BLaER1 (cell line): ENCODE data around the gene CPSF2.

Experiments used
- H3K27ac ChIP-seq: shearing (Covaris generic); formaldehyde crosslinking; 2 replicates; pipeline ENCODE4 v1.8.1; 2022
- H3K27me3 ChIP-seq: shearing (Covaris generic); formaldehyde crosslinking; 2 replicates; pipeline ENCODE4 v1.8.1; 2022
- H3K36me3 ChIP-seq: shearing (Covaris generic); formaldehyde crosslinking; 2 replicates; pipeline ENCODE4 v1.8.1; 2022
- H3K4me1 ChIP-seq: shearing (Covaris generic); formaldehyde crosslinking; 2 replicates; pipeline ENCODE4 v1.8.1; 2022
- H3K4me2 ChIP-seq: shearing (Covaris generic); formaldehyde crosslinking; 2 replicates; pipeline ENCODE4 v1.8.1; 2022
- H3K4me3 ChIP-seq: shearing (Covaris generic); formaldehyde crosslinking; 2 replicates; pipeline ENCODE4 v1.8.1; 2022
- H3K9ac ChIP-seq: shearing (Covaris generic); formaldehyde crosslinking; 2 replicates; pipeline ENCODE4 v1.8.1; 2022
- H3K9me3 ChIP-seq: shearing (Covaris generic); formaldehyde crosslinking; 2 replicates; pipeline ENCODE4 v1.8.1; 2022
- H4K20me1 ChIP-seq: shearing (Covaris generic); formaldehyde crosslinking; 2 replicates; pipeline ENCODE4 v1.8.1; 2022
- Cebpa-rat ChIP-seq: shearing (Covaris generic); IDR thresholded peaks from 2 replicates; pipeline ENCODE4 v1.8.1; 2022

Gene CPSF2

DNA sequence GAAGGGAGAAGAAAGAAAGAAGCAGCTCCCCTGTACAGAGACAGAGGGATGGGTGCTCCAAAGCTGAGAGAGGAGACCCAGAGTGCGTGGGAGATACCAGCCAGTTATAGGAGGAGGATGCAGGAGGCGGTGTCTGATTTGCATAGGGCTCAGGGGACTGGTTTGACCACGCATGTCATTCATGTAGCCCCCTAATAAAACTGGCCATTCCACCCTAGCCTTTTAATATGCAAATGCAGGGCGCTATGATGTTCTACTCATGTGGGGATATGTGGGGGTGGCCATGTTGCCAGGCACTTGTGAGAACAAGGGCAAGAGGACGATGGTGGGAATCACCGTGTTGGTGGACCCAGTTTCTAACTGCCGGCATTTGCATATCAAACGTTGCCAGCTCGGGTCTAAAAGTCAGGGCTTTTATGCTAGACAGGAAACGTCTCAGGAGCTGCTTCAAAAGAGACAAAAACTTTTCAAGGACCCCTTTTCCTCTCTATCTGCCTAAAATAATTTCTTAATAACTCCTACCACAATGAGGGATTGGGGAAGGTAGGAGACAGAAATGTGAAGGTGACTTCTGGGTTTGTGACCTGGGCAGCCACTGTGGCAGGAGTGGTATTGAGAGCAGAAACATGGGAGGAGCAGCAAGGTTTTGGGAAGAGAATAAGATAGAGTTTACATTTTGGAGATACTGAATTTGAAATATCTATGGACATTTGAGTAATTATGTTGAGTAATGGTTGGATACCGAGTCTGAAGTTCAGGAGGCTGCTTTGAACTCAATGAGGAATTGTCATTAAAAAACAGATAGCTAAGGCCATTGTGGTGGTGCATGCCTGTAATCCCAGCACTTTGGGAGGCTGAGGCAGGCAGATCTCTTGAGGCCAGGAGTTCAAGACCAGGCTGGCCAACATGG lies 13.2 kb upstream of the CPSF2 start:
- peak overlapping the region; percentile 14; the same call in 1 of the 2 replicates for H3K4me2 ChIP-seq
- no peak overlapping the region for H3K4me3 ChIP-seq
- H3K27ac ChIP-seq, result no peak overlapping the region

DNA sequence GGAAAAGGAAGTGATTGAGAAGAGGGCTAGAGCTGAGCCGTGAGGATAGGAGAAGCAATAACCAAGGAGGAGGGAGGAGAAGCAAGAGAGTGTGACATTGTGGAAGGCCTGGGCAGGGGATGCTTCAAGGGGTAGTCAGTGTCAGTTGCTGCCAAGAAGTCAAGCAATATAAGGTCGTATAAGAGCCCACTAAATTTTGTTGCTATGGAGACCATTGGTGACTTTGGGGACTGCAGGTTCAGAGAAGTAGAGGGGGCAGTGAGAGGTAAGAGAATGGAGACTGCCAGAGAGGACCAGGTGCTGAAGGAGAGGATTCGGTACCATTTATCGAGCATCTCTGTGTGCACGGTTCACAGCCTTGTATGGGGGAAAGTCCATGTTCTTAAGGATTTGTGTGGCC lies 12.3 kb upstream of the CPSF2 start:
- H3K27ac ChIP-seq, result no peak overlapping the region
- TF ChIP-seq Cebpa-rat, result no peak
- 0 out of 2 replicates have a peak, but pooled peaks cover under 1% of the 10 kb centered on the region for H3K36me3 ChIP-seq
- no peaks in the 10 kb centered on the region for H3K27me3 ChIP-seq
- H4K20me1 ChIP-seq, result peaks cover 15% of the 10 kb centered on the region
- no peak overlapping the region for H3K4me3 ChIP-seq
- H3K9me3 ChIP-seq, result no peaks in the 10 kb centered on the region
- peaks cover 23% of the 10 kb centered on the region for H3K4me1 ChIP-seq
- H3K9ac ChIP-seq, result no peak overlapping the region
- H3K4me2 ChIP-seq, result no peak overlapping the region

More for the DNA sequence above, 13.2 kb upstream of the CPSF2 start:
- Histone ChIP-seq H4K20me1 (peaks cover 24% of the 10 kb centered on the region), H3K4me1 (peaks cover 32% of the 10 kb centered on the region), H3K9ac (no peak overlapping the region), H3K36me3 (0 out of 2 replicates have a peak, but pooled peaks cover 2% of the 10 kb centered on the region), H3K27me3 (no peaks in the 10 kb centered on the region), H3K9me3 (no peaks in the 10 kb centered on the region)
- TF ChIP-seq Cebpa-rat, result no peak

DNA sequence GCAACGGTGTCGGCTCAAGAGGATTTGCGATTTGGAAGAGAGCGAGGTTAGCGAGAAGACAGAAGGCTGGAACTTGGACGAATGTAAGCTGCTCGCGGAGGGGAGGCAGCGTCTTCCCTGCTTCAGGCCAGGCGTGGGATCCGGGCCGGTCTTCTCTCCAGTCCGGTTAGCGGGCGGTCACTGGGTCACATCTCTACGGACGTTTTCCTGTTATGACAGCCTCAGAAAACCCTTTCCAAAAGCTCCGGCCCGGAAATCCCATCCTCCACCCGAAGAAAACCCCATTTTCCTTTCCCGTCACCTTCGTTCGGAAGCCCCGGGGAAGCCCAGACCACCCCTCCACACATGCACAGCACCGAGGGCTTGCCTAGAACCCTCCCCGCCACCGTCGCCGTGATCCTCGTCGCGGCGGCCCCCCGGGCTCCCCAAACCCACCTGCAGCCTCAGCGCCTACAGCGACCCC lies 531 bp upstream of the CPSF2 start:
- H3K9ac ChIP-seq, result peak overlapping the region; percentile 99
- H3K4me1 ChIP-seq, result peaks cover 56% of the 10 kb centered on the region
- peak overlapping the region; percentile 94 for H3K4me3 ChIP-seq
- peak overlapping the region; percentile 89 for H3K4me2 ChIP-seq
- H3K27me3 ChIP-seq, result no peaks in the 10 kb centered on the region
- TF ChIP-seq Cebpa-rat, result no peak
- no peaks in the 10 kb centered on the region for H3K9me3 ChIP-seq
- H4K20me1 ChIP-seq, result no peaks in the 10 kb centered on the region
- H3K27ac ChIP-seq, result peak overlapping the region; percentile 99
- peaks cover 35% of the 10 kb centered on the region; the same call in 1 of the 2 replicates for H3K36me3 ChIP-seq

DNA sequence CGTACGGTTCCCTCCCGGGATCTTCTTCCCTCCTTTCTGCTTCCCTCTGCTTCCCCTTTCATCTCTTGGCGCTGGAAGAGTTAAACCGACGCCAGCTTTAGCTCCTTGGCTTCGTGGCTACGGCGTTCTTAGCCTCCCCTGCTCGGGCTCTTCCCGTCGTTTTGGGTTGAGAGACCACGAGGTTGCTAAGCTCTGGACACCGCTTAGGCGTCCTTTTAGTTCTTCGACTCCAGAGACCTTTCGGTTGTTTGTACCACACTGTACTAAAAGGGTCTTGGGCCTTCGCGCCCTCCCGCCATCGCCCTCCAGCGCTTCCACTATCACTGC lies 545 bp downstream of the CPSF2 start:
- peak overlapping the region; percentile 99 for H3K27ac ChIP-seq
- H3K4me2 ChIP-seq, result peak overlapping the region; percentile 89
- peaks cover 49% of the 10 kb centered on the region for H3K4me1 ChIP-seq
- peak overlapping the region; percentile 94 for H3K4me3 ChIP-seq
- no peaks in the 10 kb centered on the region for H3K9me3 ChIP-seq
- H4K20me1 ChIP-seq, result no peaks in the 10 kb centered on the region
- no peaks in the 10 kb centered on the region for H3K27me3 ChIP-seq
- peaks cover 35% of the 10 kb centered on the region for H3K36me3 ChIP-seq
- H3K9ac ChIP-seq, result peak overlapping the region; percentile 99
- no peak for TF ChIP-seq Cebpa-rat

DNA sequence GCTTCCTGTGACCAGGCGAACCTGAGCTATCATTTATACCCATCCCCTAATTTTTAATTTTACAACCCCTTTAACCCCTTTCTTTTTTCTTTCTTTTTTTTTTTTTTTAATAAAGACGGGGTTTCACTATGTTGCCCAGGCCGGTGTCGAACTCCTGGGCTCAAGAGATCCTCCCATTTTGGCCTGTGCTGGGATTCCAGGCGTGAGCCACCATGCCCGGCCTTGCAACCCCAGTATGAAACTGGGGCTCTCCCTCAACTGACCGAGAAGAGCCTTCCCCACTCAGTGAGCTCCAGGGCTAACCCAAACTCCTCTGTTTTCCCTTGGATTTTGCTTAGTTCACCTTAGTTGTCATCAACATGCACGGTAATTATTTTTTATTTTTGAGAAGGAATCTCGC lies 992 bp downstream of the CPSF2 start:
- Histone ChIP-seq H3K27ac (peak overlapping the region; percentile 99), H3K36me3 (peaks cover 35% of the 10 kb centered on the region)

DNA sequence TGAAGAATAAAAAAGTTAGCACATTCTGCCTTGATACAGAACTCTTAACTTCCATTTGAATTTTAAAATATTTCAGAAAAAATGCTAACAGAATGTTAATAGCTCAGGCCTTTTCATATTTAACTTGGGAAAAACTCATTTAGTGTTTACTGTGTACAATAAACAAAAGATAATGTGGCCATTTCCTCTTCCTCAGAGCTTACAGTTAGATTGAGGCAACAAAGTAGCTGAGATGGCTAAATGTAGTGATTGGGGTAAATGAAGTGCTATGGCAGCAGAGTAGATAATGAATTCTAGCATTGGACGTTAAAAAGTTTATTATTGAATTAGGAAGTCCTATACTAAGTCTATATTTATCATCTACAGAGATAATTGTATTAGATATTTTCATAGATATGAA lies 12.7 kb downstream of the CPSF2 start:
- no peak overlapping the region for H3K4me3 ChIP-seq
- H3K27ac ChIP-seq, result no peak overlapping the region
- no peak overlapping the region for H3K4me2 ChIP-seq
- TF ChIP-seq Cebpa-rat, result no peak
- H3K9ac ChIP-seq, result no peak overlapping the region
- no peaks in the 10 kb centered on the region for H3K9me3 ChIP-seq
- H3K4me1 ChIP-seq, result no peaks in the 10 kb centered on the region
- peaks cover 95% of the 10 kb centered on the region for H3K36me3 ChIP-seq
- H3K27me3 ChIP-seq, result no peaks in the 10 kb centered on the region
- no peaks in the 10 kb centered on the region; the same call in 1 of the 2 replicates for H4K20me1 ChIP-seq

More for the DNA sequence above, 992 bp downstream of the CPSF2 start:
- H3K27me3 ChIP-seq, result no peaks in the 10 kb centered on the region
- H3K4me3 ChIP-seq, result peak overlapping the region; percentile 94
- H3K9ac ChIP-seq, result peak overlapping the region; percentile 99
- no peaks in the 10 kb centered on the region for H3K9me3 ChIP-seq
- peaks cover 45% of the 10 kb centered on the region for H3K4me1 ChIP-seq
- no peaks in the 10 kb centered on the region for H4K20me1 ChIP-seq
- no peak for TF ChIP-seq Cebpa-rat
- H3K4me2 ChIP-seq, result peak overlapping the region; percentile 89

DNA sequence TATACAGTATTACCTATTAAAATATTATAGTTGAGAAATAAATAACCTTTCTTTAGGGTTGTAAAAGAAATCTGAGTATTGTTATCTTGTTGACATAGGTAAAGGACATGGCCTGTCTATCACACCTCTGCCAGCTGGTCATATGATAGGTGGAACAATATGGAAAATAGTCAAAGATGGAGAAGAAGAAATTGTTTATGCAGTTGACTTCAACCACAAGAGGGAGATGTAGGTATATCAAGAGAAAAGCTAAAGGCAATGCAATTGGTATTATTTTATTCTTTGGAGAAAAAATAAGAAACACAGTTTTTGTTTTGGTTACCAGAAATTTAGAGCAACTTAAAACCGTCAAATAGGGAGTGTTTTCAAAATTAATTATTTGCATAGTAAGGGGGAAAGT lies 13.5 kb downstream of the CPSF2 start:
- Histone ChIP-seq H4K20me1 (no peaks in the 10 kb centered on the region; the same call in 1 of the 2 replicates), H3K4me2 (no peak overlapping the region), H3K36me3 (peaks cover 95% of the 10 kb centered on the region), H3K27ac (no peak overlapping the region), H3K9ac (no peak overlapping the region), H3K4me3 (no peak overlapping the region), H3K9me3 (no peaks in the 10 kb centered on the region), H3K4me1 (no peaks in the 10 kb centered on the region), H3K27me3 (no peaks in the 10 kb centered on the region)
- no peak for TF ChIP-seq Cebpa-rat

DNA sequence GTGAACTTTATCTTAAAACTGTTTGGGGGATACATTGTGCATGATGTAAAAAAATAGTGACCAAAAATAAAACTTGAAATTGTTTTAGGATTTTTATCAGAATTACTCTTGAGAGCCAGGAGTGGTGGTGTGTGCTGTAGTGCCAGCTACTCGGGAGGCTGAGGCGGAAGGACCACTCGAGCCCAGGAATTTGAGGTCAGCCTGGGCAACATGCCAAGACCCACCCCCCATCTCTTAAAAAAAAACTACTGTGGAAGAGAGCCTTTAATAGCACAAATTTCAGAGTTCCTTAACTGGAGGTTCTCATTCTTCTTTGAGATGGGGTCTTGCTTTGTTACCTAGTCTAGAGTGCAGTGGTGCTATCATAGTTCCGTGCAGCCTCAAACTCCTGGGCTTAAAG lies 21.5 kb downstream of the CPSF2 start:
- H3K9me3 ChIP-seq, result no peaks in the 10 kb centered on the region
- TF ChIP-seq Cebpa-rat, result no peak
- H3K27me3 ChIP-seq, result no peaks in the 10 kb centered on the region
- H4K20me1 ChIP-seq, result 0 out of 2 replicates have a peak, but pooled peaks cover 6% of the 10 kb centered on the region
- no peaks in the 10 kb centered on the region for H3K4me1 ChIP-seq
- H3K27ac ChIP-seq, result no peak overlapping the region
- H3K9ac ChIP-seq, result no peak overlapping the region
- no peak overlapping the region for H3K4me2 ChIP-seq
- H3K4me3 ChIP-seq, result no peak overlapping the region
- H3K36me3 ChIP-seq, result peaks cover 96% of the 10 kb centered on the region

DNA sequence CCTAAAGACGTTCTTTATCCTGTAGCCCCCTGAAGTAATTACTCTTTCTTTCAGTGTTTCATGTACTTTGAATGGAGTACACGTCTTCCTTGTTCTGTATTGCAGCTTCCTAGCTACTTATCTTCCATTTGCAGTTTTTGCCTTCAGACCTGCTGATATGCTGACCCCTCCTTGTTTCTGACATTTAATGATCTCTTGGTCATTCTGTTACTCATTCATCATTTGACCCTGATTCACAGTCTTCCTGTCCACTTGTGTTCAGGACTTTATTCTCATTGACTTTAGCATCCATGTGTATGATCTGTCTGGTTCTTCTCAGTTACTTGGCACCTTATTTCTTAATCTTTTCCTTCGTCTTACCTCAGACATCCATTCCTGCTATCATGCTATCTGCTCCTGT lies 22.2 kb downstream of the CPSF2 start:
- Histone ChIP-seq H3K4me3 (no peak overlapping the region), H3K4me2 (no peak overlapping the region), H3K9me3 (no peaks in the 10 kb centered on the region), H3K27me3 (no peaks in the 10 kb centered on the region), H3K4me1 (no peaks in the 10 kb centered on the region), H3K9ac (no peak overlapping the region), H3K36me3 (peaks cover 95% of the 10 kb centered on the region), H3K27ac (no peak overlapping the region), H4K20me1 (0 out of 2 replicates have a peak, but pooled peaks cover 6% of the 10 kb centered on the region)
- no peak for TF ChIP-seq Cebpa-rat

DNA sequence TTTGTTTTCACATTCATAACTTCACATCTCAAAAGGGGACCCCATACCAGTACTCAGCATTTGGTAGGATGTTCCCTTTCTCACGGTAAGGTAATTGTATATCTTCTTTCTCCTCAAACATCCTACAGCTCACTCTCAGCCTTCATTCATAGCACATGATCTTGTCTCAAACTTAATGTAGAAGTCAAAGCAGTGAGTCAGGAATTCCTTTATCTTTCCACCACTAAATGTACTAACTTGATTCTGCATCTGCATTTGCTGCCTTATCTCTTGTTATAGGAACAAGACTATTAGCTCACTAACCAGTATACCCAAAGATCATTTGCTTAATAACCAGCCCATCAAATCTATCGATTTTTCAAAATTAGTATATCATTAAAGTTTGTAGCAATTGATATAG lies 22.9 kb downstream of the CPSF2 start:
- Histone ChIP-seq H3K36me3 (peaks cover 95% of the 10 kb centered on the region), H3K4me2 (no peak overlapping the region), H3K4me1 (no peaks in the 10 kb centered on the region), H3K27me3 (no peaks in the 10 kb centered on the region), H3K27ac (no peak overlapping the region), H3K9ac (no peak overlapping the region), H3K4me3 (no peak overlapping the region), H4K20me1 (0 out of 2 replicates have a peak, but pooled peaks cover 6% of the 10 kb centered on the region), H3K9me3 (no peaks in the 10 kb centered on the region)
- TF ChIP-seq Cebpa-rat, result no peak
